ENCODE data around the gene SLC7A1. TPM values are rescaled to one million over a fixed set of nuclear protein-coding genes. Genes with fewer than 3 reads are reported as not detected.

Gene SLC7A1
- total RNA-seq, 2 experiments from 2014 or later, result 90.3 to 92.1 TPM

GRCh38 chr13:29493796-29494195, 101.7 kb downstream of the SLC7A1 start:
- Mint-ChIP-seq H3K27ac (no peak overlapping the region), H3K27me3 (peaks cover 12% of the 10 kb centered on the region), H3K4me1 (peaks cover 9% of the 10 kb centered on the region), H3K4me3 (no peak overlapping the region), H3K36me3 (ENCODE audit: low read depth) (no peaks in the 10 kb centered on the region), H3K9me3 (no peaks in the 10 kb centered on the region)
- ChIA-PET CTCF (no interaction called here), POLR2A (no interaction called here)
- DNase-seq, result no peak

GRCh38 chr13:29491248-29491647, 104.2 kb downstream of the SLC7A1 start:
- H3K9me3 Mint-ChIP-seq, result no peaks in the 10 kb centered on the region
- no peak overlapping the region for H3K27ac Mint-ChIP-seq
- no peak overlapping the region for H3K4me3 Mint-ChIP-seq
- H3K4me1 Mint-ChIP-seq, result peaks cover 5% of the 10 kb centered on the region
- CTCF ChIA-PET, result no interaction called here
- no peaks in the 10 kb centered on the region for H3K36me3 Mint-ChIP-seq (ENCODE audit: low read depth)
- peaks cover 8% of the 10 kb centered on the region for H3K27me3 Mint-ChIP-seq
- POLR2A ChIA-PET, result no interaction called here
- no peak for DNase-seq

GRCh38 chr13:29490561-29490885, 105.0 kb downstream of the SLC7A1 start:
- POLR2A ChIA-PET, result no interaction called here
- Mint-ChIP-seq H3K36me3 (ENCODE audit: low read depth) (no peaks in the 10 kb centered on the region), H3K27ac (no peak overlapping the region), H3K4me1 (no peaks in the 10 kb centered on the region), H3K9me3 (no peaks in the 10 kb centered on the region), H3K4me3 (no peak overlapping the region), H3K27me3 (peaks cover 8% of the 10 kb centered on the region)
- no peak for DNase-seq
- CTCF ChIA-PET, result no interaction called here

- H3K27me3 Mint-ChIP-seq, result peaks cover 9% of the 10 kb centered on the region
- CTCF ChIA-PET, result no interaction called here
- no peaks in the 10 kb centered on the region for H3K9me3 Mint-ChIP-seq
- DNase-seq, result no peak
- H3K27ac Mint-ChIP-seq, result no peak overlapping the region
- POLR2A ChIA-PET, result no interaction called here
- H3K4me1 Mint-ChIP-seq, result no peaks in the 10 kb centered on the region
- H3K4me3 Mint-ChIP-seq, result no peak overlapping the region
- no peaks in the 10 kb centered on the region for H3K36me3 Mint-ChIP-seq (ENCODE audit: low read depth)
Measured at GRCh38 chr13:29489650-29490560, 105.6 kb downstream of the SLC7A1 start.

- ChIA-PET CTCF (no interaction called here), POLR2A (no interaction called here)
- no peaks in the 10 kb centered on the region for H3K36me3 Mint-ChIP-seq (ENCODE audit: low read depth)
- H3K27me3 Mint-ChIP-seq, result peaks cover 6% of the 10 kb centered on the region
- H3K4me1 Mint-ChIP-seq, result no peaks in the 10 kb centered on the region
- no peak overlapping the region for H3K4me3 Mint-ChIP-seq
- no peak overlapping the region for H3K27ac Mint-ChIP-seq
- no peak for DNase-seq
- H3K9me3 Mint-ChIP-seq, result no peaks in the 10 kb centered on the region
Measured at GRCh38 chr13:29487466-29488454, 107.7 kb downstream of the SLC7A1 start.

GRCh38 chr13:29486551-29486950, 108.9 kb downstream of the SLC7A1 start:
- H3K27ac Mint-ChIP-seq, result no peak overlapping the region
- H3K9me3 Mint-ChIP-seq, result no peaks in the 10 kb centered on the region
- H3K4me1 Mint-ChIP-seq, result no peaks in the 10 kb centered on the region
- no peak for DNase-seq
- ChIA-PET POLR2A (no interaction called here), CTCF (interaction anchor here (0.9 to 1.4 kb wide), 2 partner anchors 11 to 14 kb away, joined by 3 to 4 read pairs; no protein-coding TSS in a partner anchor)
- peaks cover 6% of the 10 kb centered on the region for H3K27me3 Mint-ChIP-seq
- no peak overlapping the region for H3K4me3 Mint-ChIP-seq
- no peaks in the 10 kb centered on the region for H3K36me3 Mint-ChIP-seq (ENCODE audit: low read depth)

GRCh38 chr13:29484796-29485195, 110.7 kb downstream of the SLC7A1 start:
- DNase-seq, result no peak
- ChIA-PET POLR2A (no interaction called here), CTCF (interaction anchor here (0.7 to 1.0 kb wide), 2 partner anchors 16 to 19 kb away, joined by 3 to 4 read pairs; no protein-coding TSS in a partner anchor)
- Mint-ChIP-seq H3K36me3 (ENCODE audit: low read depth) (no peaks in the 10 kb centered on the region), H3K27ac (no peak overlapping the region), H3K9me3 (no peaks in the 10 kb centered on the region), H3K4me1 (no peaks in the 10 kb centered on the region), H3K27me3 (peaks cover 6% of the 10 kb centered on the region), H3K4me3 (no peak overlapping the region)

- POLR2A ChIA-PET, result no interaction called here
- no peaks in the 10 kb centered on the region for H3K4me1 Mint-ChIP-seq
- DNase-seq, result no peak
- H3K27ac Mint-ChIP-seq, result no peak overlapping the region
- H3K27me3 Mint-ChIP-seq, result peaks cover 6% of the 10 kb centered on the region
- CTCF ChIA-PET, result interaction anchor here (1.0 kb wide), 1 partner anchor 20 kb away, joined by 3 read pairs; no protein-coding TSS in a partner anchor
- no peak overlapping the region for H3K4me3 Mint-ChIP-seq
- no peaks in the 10 kb centered on the region for H3K9me3 Mint-ChIP-seq
- H3K36me3 Mint-ChIP-seq (ENCODE audit: low read depth), result no peaks in the 10 kb centered on the region
Measured at GRCh38 chr13:29484236-29484635, 111.3 kb downstream of the SLC7A1 start.

- Mint-ChIP-seq H3K9me3 (no peaks in the 10 kb centered on the region), H3K27ac (no peak overlapping the region), H3K27me3 (peaks cover 4% of the 10 kb centered on the region), H3K36me3 (ENCODE audit: low read depth) (no peaks in the 10 kb centered on the region), H3K4me1 (no peaks in the 10 kb centered on the region), H3K4me3 (no peak overlapping the region)
- CTCF ChIA-PET, result no interaction called here
- POLR2A ChIA-PET, result no interaction called here
- no peak for DNase-seq
Measured at GRCh38 chr13:29483623-29484022, 111.9 kb downstream of the SLC7A1 start.

- H3K4me1 Mint-ChIP-seq, result no peaks in the 10 kb centered on the region
- peaks cover 4% of the 10 kb centered on the region for H3K27me3 Mint-ChIP-seq
- H3K27ac Mint-ChIP-seq, result no peak overlapping the region
- no peak for DNase-seq
- CTCF ChIA-PET, result no interaction called here
- H3K36me3 Mint-ChIP-seq (ENCODE audit: low read depth), result no peaks in the 10 kb centered on the region
- POLR2A ChIA-PET, result no interaction called here
- H3K4me3 Mint-ChIP-seq, result no peak overlapping the region
- no peaks in the 10 kb centered on the region for H3K9me3 Mint-ChIP-seq
Measured at GRCh38 chr13:29483211-29483610, 112.3 kb downstream of the SLC7A1 start.

GRCh38 chr13:29482504-29482903, 113.0 kb downstream of the SLC7A1 start:
- no peaks in the 10 kb centered on the region for H3K36me3 Mint-ChIP-seq (ENCODE audit: low read depth)
- ChIA-PET POLR2A (no interaction called here), CTCF (interaction anchor here (1.2 kb wide), 1 partner anchor 9 kb away, joined by 4 read pairs; no protein-coding TSS in a partner anchor)
- H3K27me3 Mint-ChIP-seq, result peaks cover 5% of the 10 kb centered on the region
- no peaks in the 10 kb centered on the region for H3K4me1 Mint-ChIP-seq
- H3K27ac Mint-ChIP-seq, result no peak overlapping the region
- no peaks in the 10 kb centered on the region for H3K9me3 Mint-ChIP-seq
- no peak overlapping the region for H3K4me3 Mint-ChIP-seq
- no peak for DNase-seq

- POLR2A ChIA-PET, result no interaction called here
- Mint-ChIP-seq H3K9me3 (no peaks in the 10 kb centered on the region), H3K4me3 (no peak overlapping the region), H3K27me3 (peaks cover 12% of the 10 kb centered on the region), H3K4me1 (no peaks in the 10 kb centered on the region), H3K36me3 (ENCODE audit: low read depth) (no peaks in the 10 kb centered on the region), H3K27ac (no peak overlapping the region)
- no peak for DNase-seq
- CTCF ChIA-PET, result interaction anchor here (1.2 kb wide), 1 partner anchor 8 kb away, joined by 4 read pairs; no protein-coding TSS in a partner anchor
Measured at GRCh38 chr13:29481603-29482002, 113.9 kb downstream of the SLC7A1 start.

GRCh38 chr13:29480893-29481525, 114.5 kb downstream of the SLC7A1 start:
- peaks cover 13% of the 10 kb centered on the region for H3K27me3 Mint-ChIP-seq

More at GRCh38 chr13:29480893-29481525, 114.5 kb downstream of the SLC7A1 start:
- DNase-seq, result no peak
- Mint-ChIP-seq H3K9me3 (no peaks in the 10 kb centered on the region), H3K4me1 (no peaks in the 10 kb centered on the region), H3K27ac (no peak overlapping the region), H3K36me3 (ENCODE audit: low read depth) (no peaks in the 10 kb centered on the region), H3K4me3 (no peak overlapping the region)
- POLR2A ChIA-PET, result no interaction called here
- CTCF ChIA-PET, result no interaction called here

Data from activated CD4-positive, alpha-beta memory T cell treated with anti-CD3 and anti-CD28 coated beads, Interleukin-2, amount 10 ng/mL, durations not matched to agents 7 days and 5 days (primary cell).